Activated CD8-positive, alpha-beta T cell treated with anti-CD3 and anti-CD28 coated beads, Interleukin-2, amount 10 ng/mL, durations not matched to agents 7 days and 5 days (primary cell): Measurements from ENCODE around the gene PNPLA7. TPM values are rescaled to one million over a fixed set of nuclear protein-coding genes. Genes with fewer than 3 reads are reported as not detected.

Source experiments
- ATAC-seq: fragments of 150-1000 bp; cut with Tn5 transposase; one replicate; pipeline ENCODE4 v1.10.0; 2021; ENCODE audit warnings: moderate library complexity
- CTCF ChIA-PET: fragments of 350-600 bp; sonication (Branson Sonifier 250); formaldehyde crosslinking; loops from one replicate; lab custom pipeline; 2021; ENCODE audit warnings: antibody characterized with exemption; lab: Charles Lee
- POLR2A ChIA-PET: fragments of 350-600 bp; sonication (Branson Sonifier 250); formaldehyde crosslinking; loops from one replicate; lab custom pipeline; 2021; ENCODE audit warnings: antibody characterized with exemption; lab: Charles Lee
- DNase-seq: peaks from one replicate; pipeline ENCODE4 v3.0.0-alpha.2; 2020
- H3K27ac Mint-ChIP-seq: one replicate; pipeline ENCODE4 v1.8.0; 2021; ENCODE audit warnings: mild to moderate bottlenecking, mixed read lengths
- H3K27me3 Mint-ChIP-seq: one replicate; pipeline ENCODE4 v1.8.0; 2021; ENCODE audit warnings: low read depth, mixed read lengths
- H3K36me3 Mint-ChIP-seq: one replicate; pipeline ENCODE4 v1.8.0; 2021; ENCODE audit warnings: low read depth, mixed read lengths
- H3K4me1 Mint-ChIP-seq: one replicate; pipeline ENCODE4 v1.8.0; 2021; ENCODE audit warnings: low read depth, mixed read lengths
- H3K4me3 Mint-ChIP-seq: one replicate; pipeline ENCODE4 v1.8.0; 2021; ENCODE audit warnings: mild to moderate bottlenecking, mixed read lengths
- H3K9me3 Mint-ChIP-seq: one replicate; pipeline ENCODE4 v1.8.0; 2022; ENCODE audit warnings: mixed read lengths; ENCODE audit not compliant: insufficient read depth
- total RNA-seq, 2 experiments: library from RNA; stranded (reverse); gene quantifications; one replicate each; pipeline ENCODE4 v1.2.3, GENCODE V29; 2021

Gene PNPLA7
- total RNA-seq, 2 experiments from 2014 or later = 3.4 to 3.7 TPM

GRCh38 chr9:137583957-137584356, 33.8 kb upstream of the PNPLA7 start:
- ChIA-PET POLR2A (interaction anchor here (0.6 kb wide), 1 partner anchor 535 kb away, joined by 3 read pairs; no protein-coding TSS in a partner anchor), CTCF (no interaction called here)
- DNase-seq (no peak), ATAC-seq (no peak)
- peaks cover 23% of the 10 kb centered on the region for H3K36me3 Mint-ChIP-seq
- no peak overlapping the region for H3K4me3 Mint-ChIP-seq
- H3K4me1 Mint-ChIP-seq = peaks cover 19% of the 10 kb centered on the region
- no peaks in the 10 kb centered on the region for H3K9me3 Mint-ChIP-seq
- H3K27me3 Mint-ChIP-seq = no peaks in the 10 kb centered on the region
- no peak overlapping the region for H3K27ac Mint-ChIP-seq

DNA sequence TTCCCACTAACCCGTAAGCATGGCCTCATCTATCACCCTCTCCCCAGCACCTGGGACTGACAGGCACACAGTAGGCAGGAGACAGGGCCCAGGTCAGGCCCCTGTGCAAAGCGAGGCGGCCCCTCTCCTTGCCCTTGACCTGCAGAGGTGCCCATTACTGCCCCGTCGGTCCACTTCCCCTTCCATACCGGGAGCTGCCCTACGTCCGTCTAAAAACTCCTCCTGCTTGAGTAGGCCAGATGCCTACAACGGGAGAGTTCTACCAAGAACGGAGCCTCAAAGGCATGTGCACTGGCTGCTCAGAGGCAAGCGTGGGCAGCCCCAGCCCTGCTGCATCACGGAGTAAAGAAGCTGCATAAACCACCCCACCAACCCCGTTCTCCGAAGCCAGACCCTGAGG, 33.1 kb upstream of the PNPLA7 start:
- H3K9me3 Mint-ChIP-seq = no peaks in the 10 kb centered on the region
- no peak overlapping the region for H3K4me3 Mint-ChIP-seq
- ChIA-PET CTCF (no interaction called here), POLR2A (interaction anchor here (0.6 kb wide), 1 partner anchor 536 kb away, joined by 3 read pairs; no protein-coding TSS in a partner anchor)
- ATAC-seq (no peak), DNase-seq (no peak)
- no peak overlapping the region for H3K27ac Mint-ChIP-seq
- H3K36me3 Mint-ChIP-seq = peaks cover 23% of the 10 kb centered on the region
- peaks cover 14% of the 10 kb centered on the region for H3K4me1 Mint-ChIP-seq
- H3K27me3 Mint-ChIP-seq = no peaks in the 10 kb centered on the region

DNA sequence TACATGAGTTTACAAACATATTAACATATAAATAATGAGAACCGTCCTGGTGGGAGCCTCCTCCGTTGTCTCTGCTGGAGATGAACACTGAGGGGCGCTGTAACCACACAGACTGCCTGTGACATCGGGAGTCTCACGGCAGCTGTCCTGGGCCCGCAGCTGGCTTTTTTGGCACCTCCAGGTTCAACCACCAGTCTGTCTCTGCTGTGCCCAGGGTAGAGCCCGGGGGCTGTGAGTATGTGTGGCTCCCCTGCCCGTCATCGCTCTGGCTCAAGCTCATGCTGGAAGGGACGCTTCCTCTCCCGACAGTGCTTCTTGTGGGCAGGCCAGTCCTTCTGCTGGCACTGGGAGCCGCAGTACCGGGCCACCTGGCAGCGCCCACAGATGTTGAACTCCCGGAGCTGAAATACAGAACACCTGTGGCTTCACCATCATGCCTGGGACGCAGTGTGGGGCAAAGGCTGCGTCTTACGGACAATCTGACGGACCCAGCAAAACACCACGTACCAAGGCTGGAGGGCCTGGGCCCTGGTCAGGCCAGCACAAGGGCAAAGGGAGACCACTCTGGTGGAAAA, 32.2 kb upstream of the PNPLA7 start:
- DNase-seq (no peak), ATAC-seq (no peak)
- Mint-ChIP-seq H3K4me3 (no peak overlapping the region), H3K4me1 (peaks cover 13% of the 10 kb centered on the region), H3K27me3 (no peaks in the 10 kb centered on the region), H3K36me3 (peaks cover 16% of the 10 kb centered on the region), H3K27ac (no peak overlapping the region), H3K9me3 (no peaks in the 10 kb centered on the region)
- POLR2A ChIA-PET = no interaction called here
- CTCF ChIA-PET = no interaction called here

GRCh38 chr9:137581361-137582285, 31.4 kb upstream of the PNPLA7 start:
- DNase-seq (no peak), ATAC-seq (no peak)
- H3K9me3 Mint-ChIP-seq = no peaks in the 10 kb centered on the region
- peaks cover 18% of the 10 kb centered on the region for H3K36me3 Mint-ChIP-seq
- no peak overlapping the region for H3K27ac Mint-ChIP-seq
- H3K4me1 Mint-ChIP-seq = peaks cover 20% of the 10 kb centered on the region
- H3K4me3 Mint-ChIP-seq = no peak overlapping the region
- H3K27me3 Mint-ChIP-seq = no peaks in the 10 kb centered on the region
- ChIA-PET POLR2A (no interaction called here), CTCF (interaction anchor here (1.3 kb wide), 1 partner anchor 9 kb away, joined by 3 read pairs; the partner anchor contains the start of gene ZMYND19)

DNA sequence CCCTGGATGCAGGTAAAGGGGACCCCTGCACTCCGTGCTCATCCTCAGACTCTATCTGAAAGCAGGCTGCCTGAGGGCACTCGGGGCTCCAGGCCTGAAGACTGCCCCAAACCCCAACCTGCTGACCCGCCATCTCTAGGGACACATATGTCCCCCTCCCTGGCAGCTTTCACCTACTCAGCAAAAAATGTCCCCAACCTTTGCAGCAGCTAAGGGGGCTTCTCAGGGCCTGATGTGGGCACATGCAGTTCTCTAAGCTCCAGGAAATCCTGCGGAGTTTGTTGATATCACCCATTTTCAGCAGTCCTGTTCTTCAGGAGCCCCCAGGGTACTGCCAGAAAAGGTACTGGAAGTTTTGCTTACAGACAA, 30.7 kb upstream of the PNPLA7 start:
- ATAC-seq (no peak), DNase-seq (no peak)
- no peaks in the 10 kb centered on the region for H3K27me3 Mint-ChIP-seq
- H3K4me3 Mint-ChIP-seq = no peak overlapping the region
- peaks cover 27% of the 10 kb centered on the region for H3K4me1 Mint-ChIP-seq
- CTCF ChIA-PET = interaction anchor here (1.2 to 1.3 kb wide), 2 partner anchors 10 to 29 kb away, joined by 3 to 4 read pairs; partner anchors contain the start of genes MRPL41 and ZMYND19
- POLR2A ChIA-PET = no interaction called here
- H3K27ac Mint-ChIP-seq = no peak overlapping the region
- H3K9me3 Mint-ChIP-seq = no peaks in the 10 kb centered on the region
- H3K36me3 Mint-ChIP-seq = peaks cover 21% of the 10 kb centered on the region

- Mint-ChIP-seq H3K27me3 (no peaks in the 10 kb centered on the region), H3K36me3 (peaks cover 27% of the 10 kb centered on the region), H3K27ac (no peak overlapping the region), H3K4me1 (peaks cover 33% of the 10 kb centered on the region), H3K9me3 (no peaks in the 10 kb centered on the region), H3K4me3 (no peak overlapping the region)
- CTCF ChIA-PET = interaction anchor here (1.2 to 3.1 kb wide), 4 partner anchors 8 to 28 kb away, joined by 3 to 16 read pairs (median 4); partner anchors contain the start of genes MRPL41 and ZMYND19
- no peak for ATAC-seq
- DNase-seq = no peak
- POLR2A ChIA-PET = interaction anchor here (0.9 to 1.7 kb wide), 2 partner anchors 9 to 340 kb away, joined by 3 to 9 read pairs; partner anchors contain the start of genes TUBB4B and ZMYND19
Measured at GRCh38 chr9:137580209-137580953, 30.2 kb upstream of the PNPLA7 start.

GRCh38 chr9:137579259-137579604, 29.0 kb upstream of the PNPLA7 start:
- Mint-ChIP-seq H3K4me3 (peak overlapping the region; percentile 81), H3K4me1 (peaks cover 35% of the 10 kb centered on the region), H3K36me3 (peaks cover 38% of the 10 kb centered on the region), H3K9me3 (no peaks in the 10 kb centered on the region), H3K27ac (peak overlapping the region; percentile 46), H3K27me3 (no peaks in the 10 kb centered on the region)
- ATAC-seq = no peak
- ChIA-PET POLR2A (interaction anchor here (0.7 to 1.7 kb wide), 4 partner anchors 10 to 339 kb away, joined by 3 to 9 read pairs (median 4); partner anchors contain the start of genes TUBB4B and ZMYND19), CTCF (interaction anchor here (0.7 to 3.1 kb wide), 11 partner anchors 9 to 240 kb away, joined by 3 to 16 read pairs (median 3); partner anchors contain the start of genes ARRDC1, EHMT1, MRPL41 and ZMYND19)
- no peak for DNase-seq

DNA sequence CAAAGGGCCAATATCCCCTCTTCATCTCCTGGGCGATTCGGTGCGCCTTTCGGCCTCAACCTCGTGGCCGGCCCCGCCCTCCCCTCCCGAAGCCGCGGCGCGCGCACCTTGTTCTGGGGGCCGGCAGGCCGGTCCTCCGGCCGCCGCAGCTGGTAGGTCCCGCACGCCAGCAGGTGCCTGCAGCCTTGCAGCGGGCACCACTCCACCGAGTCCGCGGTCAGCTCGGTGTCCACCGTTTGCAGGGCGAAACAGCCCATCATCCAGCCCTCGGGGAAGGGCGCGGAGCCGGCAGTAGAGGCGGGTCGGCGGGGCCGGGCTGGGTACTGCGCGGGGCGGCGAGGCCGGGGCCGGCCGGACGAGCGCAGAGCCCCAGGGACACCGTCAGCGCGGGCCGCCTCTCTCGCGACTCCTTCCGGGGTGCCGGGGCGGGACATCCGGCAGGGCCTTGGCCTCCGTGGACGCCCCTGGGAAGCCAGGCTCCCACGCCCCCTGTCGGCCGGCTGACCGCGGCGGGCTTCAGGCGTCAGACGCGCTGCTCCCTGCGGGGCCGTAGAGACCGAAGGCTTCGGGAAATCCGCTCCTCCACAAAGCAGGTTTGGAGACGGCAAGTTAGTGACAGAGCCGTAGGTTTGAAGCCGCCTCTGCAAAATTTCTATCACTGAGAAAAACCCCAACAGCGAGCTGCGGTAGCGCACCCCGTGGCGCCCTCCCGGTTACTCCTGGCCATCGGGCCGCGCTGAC, 28.5 kb upstream of the PNPLA7 start, which contains the start of gene DPH7:
DPH7 (minus strand) TSS at position 408 of the 741 bp plus-strand sequence; CDS start at position 260, 148 bp downstream.
- Mint-ChIP-seq H3K4me1 (peaks cover 35% of the 10 kb centered on the region), H3K4me3 (peak within 1 kb of the TSS; percentile 81), H3K9me3 (no peaks in the 10 kb centered on the region), H3K27me3 (no peaks in the 10 kb centered on the region), H3K36me3 (peaks cover 41% of the 10 kb centered on the region), H3K27ac (peak within 1 kb of the TSS; percentile 72)
- CTCF ChIA-PET = interaction anchor here (0.7 to 3.1 kb wide), 11 partner anchors 10 to 239 kb away, joined by 3 to 16 read pairs (median 3); partner anchors contain the start of genes ARRDC1, EHMT1, MRPL41 and ZMYND19
- POLR2A ChIA-PET = interaction anchor here (0.7 to 1.7 kb wide), 3 partner anchors 11 to 22 kb away, joined by 3 to 9 read pairs (median 5); partner anchors contain the start of gene ZMYND19
- ATAC-seq (peak; percentile 99), DNase-seq (peak; percentile 96)

GRCh38 chr9:137575716-137576411, 25.7 kb upstream of the PNPLA7 start:
- POLR2A ChIA-PET = interaction anchor here (0.6 to 1.9 kb wide), 2 partner anchors 22 to 24 kb away, joined by 5 to 7 read pairs; partner anchors contain the start of gene MRPL41
- DNase-seq = no peak
- ATAC-seq = no peak
- H3K36me3 Mint-ChIP-seq = peaks cover 40% of the 10 kb centered on the region
- CTCF ChIA-PET = interaction anchor here (0.7 to 0.8 kb wide), 2 partner anchors 15 to 24 kb away, joined by 3 read pairs; partner anchors contain the start of genes MRPL41 and ZMYND19
- H3K27me3 Mint-ChIP-seq = no peaks in the 10 kb centered on the region
- peak overlapping the region; percentile 2 for H3K27ac Mint-ChIP-seq
- H3K9me3 Mint-ChIP-seq = no peaks in the 10 kb centered on the region
- peaks cover 35% of the 10 kb centered on the region for H3K4me1 Mint-ChIP-seq
- no peak overlapping the region for H3K4me3 Mint-ChIP-seq

DNA sequence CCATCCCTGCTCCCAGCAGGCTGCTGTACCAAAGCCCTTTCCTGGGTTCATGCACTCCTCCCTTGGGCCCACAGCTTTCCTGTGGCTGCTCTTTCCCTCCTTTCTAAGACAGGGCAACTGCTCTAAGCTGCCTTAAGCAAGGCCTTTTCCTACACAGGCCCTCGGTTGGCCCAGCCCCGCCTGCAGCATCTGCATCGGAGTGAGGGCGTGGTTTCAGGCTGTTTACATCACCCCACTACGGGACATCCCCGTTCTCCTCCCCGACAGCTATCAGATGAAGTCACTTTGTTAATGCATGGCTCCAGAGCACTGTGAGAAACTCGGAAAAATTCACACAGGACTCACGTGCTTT, 25.1 kb upstream of the PNPLA7 start:
- ChIA-PET CTCF (interaction anchor here (0.7 kb wide), 1 partner anchor 15 kb away, joined by 3 read pairs; the partner anchor contains the start of gene ZMYND19), POLR2A (interaction anchor here (0.6 kb wide), 1 partner anchor 22 kb away, joined by 5 read pairs; no protein-coding TSS in a partner anchor)
- Mint-ChIP-seq H3K27ac (peak overlapping the region; percentile 2), H3K4me3 (no peak overlapping the region), H3K27me3 (no peaks in the 10 kb centered on the region), H3K9me3 (no peaks in the 10 kb centered on the region), H3K36me3 (peaks cover 44% of the 10 kb centered on the region), H3K4me1 (peaks cover 35% of the 10 kb centered on the region)
- no peak for DNase-seq
- no peak for ATAC-seq
